Activated T-helper 2 cell treated with anti-CD3 and anti-CD28 coated beads, Interferon-gamma antibody, Interleukin-2, Interleukin-4, amounts not matched to agents 10 μg/mL and 5 μg/mL and 100 μg/mL, durations not matched to agents 14 hours and 24 hours and 36 hours (primary cell): ENCODE measurements around the gene FPR3. TPM values are rescaled to one million over a fixed set of nuclear protein-coding genes. Genes with fewer than 3 reads are reported as not detected.

Source experiments
- DNase-seq: peaks from one replicate; pipeline ENCODE4 v3.0.0; 2021; ENCODE audit warnings: low spot score
- H3K27ac Mint-ChIP-seq: one replicate; pipeline ENCODE4 v1.8.0; 2021; ENCODE audit warnings: mixed read lengths
- H3K27me3 Mint-ChIP-seq: one replicate; pipeline ENCODE4 v1.8.0; 2021; ENCODE audit warnings: low read depth, mixed read lengths
- H3K36me3 Mint-ChIP-seq: one replicate; pipeline ENCODE4 v1.8.0; 2021; ENCODE audit warnings: low read depth, mixed read lengths
- H3K4me1 Mint-ChIP-seq: one replicate; pipeline ENCODE4 v1.8.0; 2021; ENCODE audit warnings: low read depth, mixed read lengths
- H3K4me3 Mint-ChIP-seq: one replicate; pipeline ENCODE4 v1.8.0; 2021; ENCODE audit warnings: low read depth, mild to moderate bottlenecking, moderate library complexity, mixed read lengths
- H3K9me3 Mint-ChIP-seq: one replicate; pipeline ENCODE4 v1.8.0; 2021; ENCODE audit warnings: mixed read lengths
- intact Hi-C: fragments of 100-400 bp; cut with micrococcal nuclease; formaldehyde crosslinking; loops from one replicate; pipeline ENCODE4 v1.15.1; 2023
- total RNA-seq: library from RNA; stranded (reverse); gene quantifications from 2 replicates; pipeline ENCODE4 v1.2.3, GENCODE V29; 2022

The FPR3 gene, protein sequence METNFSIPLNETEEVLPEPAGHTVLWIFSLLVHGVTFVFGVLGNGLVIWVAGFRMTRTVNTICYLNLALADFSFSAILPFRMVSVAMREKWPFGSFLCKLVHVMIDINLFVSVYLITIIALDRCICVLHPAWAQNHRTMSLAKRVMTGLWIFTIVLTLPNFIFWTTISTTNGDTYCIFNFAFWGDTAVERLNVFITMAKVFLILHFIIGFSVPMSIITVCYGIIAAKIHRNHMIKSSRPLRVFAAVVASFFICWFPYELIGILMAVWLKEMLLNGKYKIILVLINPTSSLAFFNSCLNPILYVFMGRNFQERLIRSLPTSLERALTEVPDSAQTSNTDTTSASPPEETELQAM
- total RNA-seq, result not detected in 2 replicates

DNA sequence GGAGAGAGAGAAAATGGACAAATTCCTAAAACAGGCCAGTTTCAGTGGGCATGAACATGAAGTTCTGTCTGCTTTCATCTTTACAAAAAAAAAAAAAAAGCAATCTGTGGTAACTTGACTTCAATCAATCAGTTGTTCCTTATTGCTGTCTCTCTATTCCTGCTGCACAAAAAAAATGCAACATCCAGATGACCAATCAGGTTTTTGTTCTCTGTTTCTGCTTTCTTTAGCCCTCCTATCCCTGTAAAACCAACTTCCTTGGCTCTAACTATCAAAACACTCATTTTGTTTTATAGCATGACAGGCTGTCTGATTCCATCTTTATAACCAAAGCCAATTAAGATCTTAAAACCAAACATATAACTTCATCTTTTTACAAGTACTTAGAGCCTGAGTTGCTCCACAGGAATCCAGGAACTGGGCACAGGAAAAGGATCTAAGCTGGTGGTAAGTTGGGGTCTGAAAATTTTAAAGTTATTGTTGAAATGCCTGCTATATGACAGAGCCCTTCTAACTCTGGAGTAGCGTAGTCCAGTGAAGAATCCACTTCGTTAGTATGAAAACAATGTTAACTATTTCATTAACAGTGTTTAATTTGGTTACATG is at the start of gene FPR3:
TSS of gene FPR3 (plus strand) at position 273 of the 606 bp plus-strand sequence. CDS start 28,592 bp downstream, outside the sequence.
- Mint-ChIP-seq H3K4me1 (no peaks in the 10 kb centered on the region), H3K4me3 (no peak within 1 kb of the TSS)

DNA sequence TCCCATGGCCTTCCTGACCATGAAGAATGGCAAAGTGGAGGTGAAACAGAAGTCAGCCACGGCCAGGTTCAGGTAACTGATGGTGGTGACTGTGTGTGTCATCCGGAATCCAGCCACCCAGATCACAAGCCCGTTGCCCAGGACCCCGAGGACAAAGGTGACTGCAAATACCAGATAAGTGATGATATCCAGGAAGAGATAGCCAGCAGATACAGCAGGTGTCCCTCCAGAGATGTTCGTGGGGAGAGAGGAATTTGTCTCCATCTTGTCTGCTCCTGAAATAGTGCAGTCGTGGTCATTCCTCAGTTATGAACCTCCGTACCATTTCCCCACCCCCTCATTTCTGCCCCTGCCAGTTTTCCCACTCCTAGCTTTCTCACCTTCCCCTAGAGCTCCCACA is 48.2 kb upstream of the FPR3 start:
- no peaks in the 10 kb centered on the region for H3K27me3 Mint-ChIP-seq

More for the DNA sequence above, at the start of gene FPR3:
- Mint-ChIP-seq H3K27me3 (no peaks in the 10 kb centered on the region), H3K36me3 (no peaks in the 10 kb centered on the region), H3K27ac (no peak within 1 kb of the TSS), H3K9me3 (peaks cover 58% of the 10 kb centered on the region)
- intact Hi-C loops, result no loop called here
- DNase-seq, result no peak

DNA sequence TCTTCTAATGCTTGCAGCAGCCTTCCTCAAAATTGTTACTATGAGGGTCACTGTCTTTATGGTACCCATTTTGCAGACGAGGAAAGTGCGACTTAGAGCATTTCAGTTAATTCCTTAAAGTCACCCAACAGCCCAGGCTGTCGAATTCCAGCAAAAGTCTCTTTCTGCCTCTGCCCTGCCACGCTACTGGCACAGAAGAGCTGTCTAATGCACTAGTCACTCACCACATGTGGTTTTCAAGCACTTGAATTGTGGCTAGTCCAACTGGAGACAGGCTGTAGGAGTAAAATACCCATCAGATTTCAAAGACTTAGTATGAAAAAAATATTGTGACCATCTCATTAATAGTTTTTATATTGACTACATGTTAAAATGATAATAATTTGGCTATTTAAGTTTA is 45.0 kb upstream of the FPR3 start:
- H3K27me3 Mint-ChIP-seq, result no peaks in the 10 kb centered on the region
- H3K9me3 Mint-ChIP-seq, result peaks cover 13% of the 10 kb centered on the region
- H3K27ac Mint-ChIP-seq, result no peak overlapping the region
- no peak overlapping the region for H3K4me3 Mint-ChIP-seq
- intact Hi-C loops, result no loop called here
- DNase-seq, result no peak
- H3K36me3 Mint-ChIP-seq, result no peaks in the 10 kb centered on the region
- H3K4me1 Mint-ChIP-seq, result no peaks in the 10 kb centered on the region

More for the DNA sequence above, 48.2 kb upstream of the FPR3 start:
- peaks cover 9% of the 10 kb centered on the region for H3K9me3 Mint-ChIP-seq
- intact Hi-C loops, result no loop called here
- no peak for DNase-seq
- no peaks in the 10 kb centered on the region for H3K36me3 Mint-ChIP-seq
- H3K27ac Mint-ChIP-seq, result no peak overlapping the region
- H3K4me1 Mint-ChIP-seq, result no peaks in the 10 kb centered on the region
- H3K4me3 Mint-ChIP-seq, result no peak overlapping the region

DNA sequence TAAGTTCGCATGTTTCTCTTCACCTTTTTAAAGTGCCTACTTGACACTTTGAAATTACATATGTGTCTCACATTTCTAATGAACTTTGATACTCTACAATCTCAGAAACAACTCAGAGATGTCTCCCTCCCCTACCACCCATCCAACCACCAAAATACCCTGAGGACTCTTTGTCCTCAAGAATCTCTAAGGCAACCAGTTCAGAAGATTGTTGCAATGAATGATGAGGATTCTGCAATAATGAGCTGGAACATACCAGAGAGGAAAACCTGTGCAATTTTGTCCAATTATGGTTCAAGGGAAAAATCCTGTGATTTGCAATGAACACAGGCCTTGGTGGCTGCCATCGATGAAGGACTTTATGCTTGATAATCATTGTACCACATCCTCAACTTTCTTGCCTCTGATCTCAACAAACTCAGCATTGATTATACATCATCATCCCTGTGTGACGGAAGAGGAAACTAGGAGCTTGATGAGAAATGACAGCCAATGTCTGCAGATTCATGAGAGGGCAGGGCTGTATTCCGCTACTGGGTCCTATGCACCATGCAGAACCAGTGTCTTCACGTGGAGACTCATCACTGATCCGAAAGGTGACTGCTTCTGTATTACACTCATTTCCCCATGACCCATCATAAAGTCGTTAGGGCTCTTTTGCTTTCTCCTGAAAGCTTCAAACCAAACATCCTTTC is 44.4 kb upstream of the FPR3 start:
- no peak overlapping the region for H3K4me3 Mint-ChIP-seq
- no peaks in the 10 kb centered on the region for H3K4me1 Mint-ChIP-seq
- DNase-seq, result no peak
- H3K36me3 Mint-ChIP-seq, result no peaks in the 10 kb centered on the region
- H3K27me3 Mint-ChIP-seq, result no peaks in the 10 kb centered on the region
- H3K9me3 Mint-ChIP-seq, result peaks cover 14% of the 10 kb centered on the region
- H3K27ac Mint-ChIP-seq, result no peak overlapping the region
- intact Hi-C loops, result no loop called here

DNA sequence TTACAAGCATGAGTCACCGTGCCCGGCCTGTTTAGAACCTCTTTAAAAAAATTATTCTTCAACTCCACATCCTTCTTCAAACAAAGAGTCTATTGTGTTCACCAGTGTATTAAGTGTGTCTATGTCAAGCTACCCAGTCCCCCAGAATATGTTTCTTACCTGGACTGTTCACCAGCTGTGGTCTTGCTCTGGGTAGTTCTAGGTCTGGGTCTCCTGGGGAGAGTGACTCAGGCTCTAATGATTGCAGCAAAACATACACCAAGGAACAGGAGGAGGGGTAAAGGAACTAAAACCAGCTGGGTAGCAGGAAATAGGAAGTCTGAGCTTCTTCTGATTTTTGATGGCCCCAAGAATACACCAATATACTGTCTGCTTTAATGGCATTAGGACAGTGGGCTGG is 43.3 kb upstream of the FPR3 start, which contains the start of gene FPR1:
TSS of gene FPR1 (minus strand) at position 224 of the 400 bp plus-strand sequence. CDS start 4,884 bp downstream, outside the sequence.
- no peak within 1 kb of the TSS for H3K27ac Mint-ChIP-seq
- peaks cover 22% of the 10 kb centered on the region for H3K9me3 Mint-ChIP-seq
- no peaks in the 10 kb centered on the region for H3K36me3 Mint-ChIP-seq
- H3K4me3 Mint-ChIP-seq, result no peak within 1 kb of the TSS
- H3K4me1 Mint-ChIP-seq, result no peaks in the 10 kb centered on the region
- no peak for DNase-seq
- no peaks in the 10 kb centered on the region for H3K27me3 Mint-ChIP-seq
- intact Hi-C loops, result no loop called here

DNA sequence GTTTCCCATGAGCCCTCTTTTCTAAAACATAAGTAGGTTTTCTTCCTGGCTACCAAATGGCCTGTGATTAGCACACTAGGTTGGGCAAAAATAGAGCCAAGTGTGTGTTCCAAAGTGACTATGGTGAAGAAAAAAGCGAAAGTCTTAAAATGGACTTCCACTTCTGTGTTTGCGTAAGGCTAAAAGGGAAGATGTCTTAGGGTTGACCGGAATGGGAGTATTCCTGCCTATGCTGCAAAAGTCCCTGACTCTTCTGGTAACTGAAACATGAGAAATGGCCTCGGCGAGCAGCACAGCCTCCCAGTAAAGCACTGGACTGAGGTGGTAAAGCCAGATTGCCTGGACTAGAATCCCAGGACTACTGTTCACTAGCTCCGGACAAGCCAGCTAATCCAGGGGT is 40.8 kb upstream of the FPR3 start:
- Mint-ChIP-seq H3K27ac (no peak overlapping the region), H3K36me3 (no peaks in the 10 kb centered on the region), H3K27me3 (no peaks in the 10 kb centered on the region), H3K4me3 (no peak overlapping the region), H3K9me3 (peaks cover 24% of the 10 kb centered on the region), H3K4me1 (no peaks in the 10 kb centered on the region)
- no peak for DNase-seq
- intact Hi-C loops, result no loop called here

DNA sequence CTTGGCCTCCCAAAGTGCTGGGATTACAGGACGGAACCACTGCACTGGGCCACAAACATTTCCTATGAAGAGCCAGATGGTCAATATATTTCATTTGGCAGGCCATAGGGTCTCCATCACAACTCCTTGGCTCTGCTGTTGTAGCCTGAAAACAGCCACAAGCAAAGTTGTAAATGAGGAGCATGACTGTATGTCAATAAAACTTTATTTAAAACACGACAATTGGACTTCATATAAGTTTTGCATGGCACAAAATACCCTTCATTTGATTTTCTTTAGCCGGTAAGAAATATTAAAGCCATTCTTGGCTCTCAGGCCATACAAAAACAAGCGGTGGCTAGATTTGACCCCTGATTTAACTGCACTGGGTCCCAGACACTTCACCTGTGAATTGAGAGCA is 40.2 kb upstream of the FPR3 start:
- intact Hi-C loops, result no loop called here
- H3K36me3 Mint-ChIP-seq, result no peaks in the 10 kb centered on the region
- no peaks in the 10 kb centered on the region for H3K27me3 Mint-ChIP-seq
- peaks cover 24% of the 10 kb centered on the region for H3K9me3 Mint-ChIP-seq
- no peaks in the 10 kb centered on the region for H3K4me1 Mint-ChIP-seq
- no peak overlapping the region for H3K27ac Mint-ChIP-seq
- DNase-seq, result no peak
- no peak overlapping the region for H3K4me3 Mint-ChIP-seq

DNA sequence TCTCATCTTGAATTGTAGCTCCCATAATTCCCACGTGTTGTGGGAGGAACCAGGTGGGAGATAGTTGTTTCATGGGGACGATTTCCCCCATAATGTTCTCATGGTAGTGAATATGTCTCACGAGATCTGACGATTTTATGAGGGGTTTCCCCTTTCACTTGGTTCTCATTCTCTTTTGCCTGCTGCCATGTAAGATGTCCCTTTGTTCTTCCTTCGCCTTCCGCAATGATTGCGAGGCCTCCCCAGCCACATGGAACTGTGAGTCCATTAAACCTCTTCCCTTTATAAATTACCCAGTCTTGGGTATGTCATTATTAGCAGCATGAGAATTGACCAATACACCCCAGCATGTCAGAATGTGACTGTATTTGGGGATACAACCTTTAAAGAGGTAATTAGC is 39.4 kb upstream of the FPR3 start:
- no peak for DNase-seq
- Mint-ChIP-seq H3K36me3 (no peaks in the 10 kb centered on the region), H3K4me3 (no peak overlapping the region), H3K27ac (no peak overlapping the region), H3K9me3 (peaks cover 25% of the 10 kb centered on the region), H3K4me1 (no peaks in the 10 kb centered on the region), H3K27me3 (no peaks in the 10 kb centered on the region)
- intact Hi-C loops, result no loop called here

DNA sequence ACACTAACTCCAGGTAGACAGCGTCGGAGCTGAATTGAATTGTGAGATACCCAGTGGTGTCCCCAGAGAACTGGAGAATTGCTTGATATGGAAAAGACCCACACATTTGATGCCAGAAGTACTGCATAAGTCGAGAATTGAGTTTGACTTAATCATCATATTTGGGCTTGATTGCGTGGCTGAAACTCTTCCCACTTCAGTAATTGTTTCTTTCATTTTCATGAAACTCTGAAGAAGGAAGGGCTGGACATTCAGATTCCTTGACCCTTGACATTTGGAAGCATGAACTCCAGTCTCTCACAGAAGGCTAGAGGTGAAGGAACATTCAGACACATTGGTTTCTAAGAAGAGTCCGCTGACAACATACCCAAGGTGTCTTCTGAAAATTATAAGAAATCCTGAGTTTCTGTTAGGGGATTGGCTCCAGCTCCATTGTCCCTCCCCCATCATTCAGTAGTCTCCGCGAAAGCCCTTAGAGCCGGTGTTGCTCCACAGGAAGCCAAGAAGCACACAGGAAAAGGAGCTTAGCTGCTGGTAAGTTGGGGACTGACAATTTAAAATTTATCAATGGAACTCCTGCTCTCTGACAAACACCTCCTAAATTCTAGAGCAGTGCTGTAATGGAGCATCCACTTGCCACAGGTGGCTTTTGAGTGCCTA is 34.1 kb upstream of the FPR3 start, which contains the start of gene FPR2:
TSS of gene FPR2 (plus strand) at position 484 of the 660 bp plus-strand sequence. CDS start 7,479 bp downstream, outside the sequence.
- Mint-ChIP-seq H3K27ac (no peak within 1 kb of the TSS), H3K9me3 (peaks cover 29% of the 10 kb centered on the region), H3K4me1 (peaks cover 1% of the 10 kb centered on the region), H3K27me3 (no peaks in the 10 kb centered on the region), H3K4me3 (no peak within 1 kb of the TSS), H3K36me3 (no peaks in the 10 kb centered on the region)
- DNase-seq, result no peak
- intact Hi-C loops, result no loop called here

DNA sequence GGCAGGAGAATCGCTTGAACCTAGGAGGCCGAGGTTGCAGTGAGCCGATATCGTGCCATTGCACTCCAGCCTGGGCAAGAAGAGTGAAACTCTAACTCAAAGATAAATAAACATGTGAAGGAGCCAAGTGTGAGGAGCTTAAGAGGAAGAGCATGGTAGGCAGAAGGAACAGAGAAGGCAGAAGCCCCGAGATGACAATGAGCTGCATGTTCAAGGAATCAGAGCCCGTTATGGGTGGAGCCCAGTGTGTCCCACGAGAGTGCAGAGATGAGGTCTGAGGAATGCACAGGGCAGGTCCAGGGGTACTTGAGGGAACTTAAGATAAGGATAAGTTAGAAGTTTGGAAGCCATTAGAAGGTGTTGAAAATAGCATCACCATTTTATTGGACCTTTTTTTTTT is 33.3 kb upstream of the FPR3 start:
- H3K27me3 Mint-ChIP-seq, result no peaks in the 10 kb centered on the region
- no peak for DNase-seq
- H3K36me3 Mint-ChIP-seq, result no peaks in the 10 kb centered on the region
- peaks cover 23% of the 10 kb centered on the region for H3K9me3 Mint-ChIP-seq
- intact Hi-C loops, result no loop called here
- H3K4me3 Mint-ChIP-seq, result no peak overlapping the region
- H3K27ac Mint-ChIP-seq, result no peak overlapping the region
- H3K4me1 Mint-ChIP-seq, result peaks cover 1% of the 10 kb centered on the region

DNA sequence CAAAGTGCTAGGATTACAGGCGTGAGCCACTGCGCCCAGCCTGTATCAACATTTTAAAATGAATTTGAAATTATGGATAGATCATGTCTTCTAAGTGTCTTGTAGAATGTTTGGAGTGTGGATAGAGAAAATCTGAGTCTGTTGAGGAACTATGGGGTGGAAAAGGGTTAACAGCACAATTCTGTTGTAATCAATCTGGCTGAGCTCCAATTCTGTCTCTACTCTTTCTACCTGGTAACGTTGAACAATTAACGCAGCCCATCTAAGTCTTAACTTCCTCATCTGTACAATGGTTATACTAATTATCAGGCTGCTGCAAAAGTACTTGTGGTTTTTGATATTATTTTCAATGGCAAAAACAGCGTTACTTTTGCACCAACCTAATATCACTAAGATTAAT is 29.9 kb upstream of the FPR3 start:
- no peak for DNase-seq
- H3K4me1 Mint-ChIP-seq, result peaks cover 1% of the 10 kb centered on the region
- intact Hi-C loops, result no loop called here
- peaks cover 19% of the 10 kb centered on the region for H3K9me3 Mint-ChIP-seq
- no peaks in the 10 kb centered on the region for H3K27me3 Mint-ChIP-seq
- no peak overlapping the region for H3K27ac Mint-ChIP-seq
- no peaks in the 10 kb centered on the region for H3K36me3 Mint-ChIP-seq
- no peak overlapping the region for H3K4me3 Mint-ChIP-seq

DNA sequence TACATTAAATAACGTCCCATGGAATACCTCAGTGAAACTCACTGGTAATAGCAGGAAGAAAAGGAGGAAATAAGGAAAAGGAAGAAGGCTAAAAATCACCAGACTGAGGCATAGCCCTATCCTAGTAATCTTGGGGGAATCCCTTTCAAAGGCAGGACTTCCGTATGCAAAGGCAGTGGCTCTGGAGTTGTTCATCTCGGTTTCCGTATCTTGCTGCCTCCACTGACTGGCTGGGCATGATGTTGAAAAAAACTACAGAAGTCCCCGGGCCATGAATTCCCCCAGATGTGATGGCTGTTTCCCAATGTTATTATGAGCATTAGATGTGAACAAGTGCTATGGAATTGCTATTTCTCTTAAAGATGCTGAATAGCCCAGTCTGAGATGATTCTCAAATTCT is 28.5 kb upstream of the FPR3 start:
- no peaks in the 10 kb centered on the region for H3K27me3 Mint-ChIP-seq
- no peak for DNase-seq
- no peak overlapping the region for H3K4me3 Mint-ChIP-seq
- H3K4me1 Mint-ChIP-seq, result peaks cover 1% of the 10 kb centered on the region
- intact Hi-C loops, result no loop called here
- peaks cover 18% of the 10 kb centered on the region for H3K9me3 Mint-ChIP-seq
- H3K36me3 Mint-ChIP-seq, result no peaks in the 10 kb centered on the region
- no peak overlapping the region for H3K27ac Mint-ChIP-seq
